Stomach (tissue), 9 donors: ENCODE measurements around the gene INTS14. TPM values are rescaled to one million over a fixed set of nuclear protein-coding genes. Genes with fewer than 3 reads are reported as not detected.

ENCODE experiments used
- DNase-seq, 2 donors: peaks; one replicate each; pipeline versions ENCODE4 v3.0.0 to v3.0.0-alpha.2; 2013 to 2019
- H3K27ac ChIP-seq, 5 donors: fragments of 200-600 bp in 4 of 5; sonication (generic) in 4 of 5; one replicate each; pipeline ENCODE4 v1.5.1; 2013 to 2019; ENCODE audit warnings: mild to moderate bottlenecking in 1 of 5, moderate library complexity in 1 of 5
- H3K27me3 ChIP-seq, 3 donors: fragments of 200-600 bp; sonication (generic); one replicate each; pipeline ENCODE4 v1.5.1; 2017 to 2019; ENCODE audit warnings: mixed run types in 1 of 3
- H3K36me3 ChIP-seq, 4 donors: fragments of 200-600 bp; sonication (generic); 1 replicate in 3 of 4; 2 replicates in 1 of 4; pipeline ENCODE4 v1.5.1; 2016 to 2019
- H3K4me1 ChIP-seq, 4 donors: fragments of 200-600 bp; sonication (generic); one replicate each; pipeline ENCODE4 v1.5.1; 2016 to 2019
- H3K4me3 ChIP-seq, 4 donors: fragments of 200-600 bp; sonication (generic) in 3 of 4; one replicate each; pipeline ENCODE4 v1.5.1; 2016 to 2019; ENCODE audit warnings: mild to moderate bottlenecking in 1 of 4
- H3K9me3 ChIP-seq, 4 donors: fragments of 200-600 bp; sonication (generic); one replicate each; pipeline ENCODE4 v1.5.1; 2016 to 2019
- CTCF ChIP-seq, 7 experiments: fragments of 450-650 bp in 4 of 7; fragments of 200-600 bp in 3 of 7; sonication (generic) in 3 of 7; IDR thresholded peaks; one replicate each; pipeline ENCODE4 v1.5.1; 2016 to 2019; ENCODE audit warnings: antibody characterized with exemption in 7 of 7, control low read depth in 2 of 7, mild to moderate bottlenecking in 1 of 7
- EP300 ChIP-seq: sonication (generic); formaldehyde crosslinking; IDR thresholded peaks from one replicate; pipeline ENCODE4 v1.6.1; 2017; ENCODE audit warnings: antibody characterized with exemption
- POLR2A ChIP-seq, 4 donors: fragments of 450-650 bp; IDR thresholded peaks; one replicate each; pipeline ENCODE4 v1.6.1; 2016; ENCODE audit warnings: antibody characterized with exemption in 4 of 4, control low read depth in 2 of 4, mild to moderate bottlenecking in 1 of 4, moderate library complexity in 1 of 4
- POLR2AphosphoS5 ChIP-seq, 3 donors: sonication (generic); formaldehyde crosslinking; IDR thresholded peaks; one replicate each; pipeline ENCODE4 v1.6.1; 2016; ENCODE audit warnings: antibody characterized with exemption in 3 of 3
- WGBS, 5 donors: extraction: QIAGEN DNeasy Blood & Tissue Kit in 3 of 5; methylation state at CpG; one replicate each; pipeline versions ENCODE4 v1.1.5 to v1.1.7; 2013 to 2018; 5-methylcytosine and 5-hydroxymethylcytosine counted together
- intact Hi-C: fragments of 100-400 bp; cut with DNase I; formaldehyde crosslinking; loops from one replicate; pipeline ENCODE4 v1.15.1; 2023; ENCODE audit warnings: low total_unique reads
- polyA plus RNA-seq, 3 donors: library from polyadenylated mRNA; stranded (reverse); fragments of 200-250 nt; gene quantifications; one replicate each; pipeline ENCODE4 v1.2.3, GENCODE V29; 2013
- total RNA-seq, 5 donors: library from RNA; depleted of rRNA; stranded (reverse); fragments of >200 nt; gene quantifications; one replicate each; pipeline versions ENCODE4 v1.1.0 to v1.2.3, GENCODE V29; 2014 to 2016
- donor health status: healthy with polysubstance abuse.
- donor health status: Bipolar disorder and iron deficiency.
- donor health status: healthy.

INTS14 gene
- total and polyA plus RNA-seq, 8 donors = 7.2 to 73.2 (median 17.7) TPM

GRCh38 chr15:65583701-65584100 lies 27.2 kb downstream of the INTS14 start:
- TF ChIP-seq EP300 = no peak
- no peak for TF ChIP-seq POLR2AphosphoS5 (IDR thresholded peaks at IDR 0.05)
- TF ChIP-seq CTCF (IDR thresholded peaks at IDR 0.05) = no peak
- no peak for TF ChIP-seq POLR2A (IDR thresholded peaks at IDR 0.05)
- Histone ChIP-seq H3K27ac (peak overlapping the region in 1 of 5 donors; percentile 38), H3K4me1 (no peaks in the 10 kb centered on the region), H3K36me3 (peaks cover 21 to 100% (median 99%) of the 10 kb centered on the region in 4 donors), H3K4me3 (no peak overlapping the region), H3K27me3 (no peaks in the 10 kb centered on the region), H3K9me3 (no peaks in the 10 kb centered on the region)
- 30 to 53% (median 48%) methylated on average over 1 of the region's 1 CpG for WGBS, 5 donors
- DNase-seq = peak in 1 of 2 donors; percentile 74
- intact Hi-C loops = no loop called here

DNA sequence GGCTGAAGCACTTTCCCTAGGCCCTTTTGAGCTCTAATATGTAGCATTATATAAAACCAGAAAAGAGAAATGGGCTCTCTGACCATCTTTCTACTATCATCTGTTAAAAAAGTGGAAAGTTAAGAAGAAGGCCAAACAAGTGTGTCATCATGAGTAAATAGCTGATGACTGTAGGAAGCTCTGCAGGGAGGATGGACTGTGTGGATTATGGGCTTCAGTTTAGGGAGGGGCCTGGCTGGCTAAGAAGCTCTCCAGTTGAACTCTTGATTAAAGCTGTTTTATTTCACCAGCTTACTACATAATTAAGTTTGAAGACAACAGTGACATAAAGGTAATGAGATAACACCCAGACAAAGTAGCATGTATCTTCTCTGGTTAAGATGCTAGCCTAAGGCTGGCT lies 30.6 kb downstream of the INTS14 start:
- Histone ChIP-seq H3K27ac (no peak overlapping the region), H3K36me3 (peaks cover 32 to 99% (median 99%) of the 10 kb centered on the region in 4 donors), H3K27me3 (no peaks in the 10 kb centered on the region), H3K4me3 (no peak overlapping the region), H3K4me1 (peaks cover 0 to 5% (median 0%) of the 10 kb centered on the region in 4 donors), H3K9me3 (no peaks in the 10 kb centered on the region)
- intact Hi-C loops = no loop called here
- no peak for DNase-seq
- TF ChIP-seq CTCF (IDR thresholded peaks at IDR 0.05) (no peak), EP300 (no peak)

DNA sequence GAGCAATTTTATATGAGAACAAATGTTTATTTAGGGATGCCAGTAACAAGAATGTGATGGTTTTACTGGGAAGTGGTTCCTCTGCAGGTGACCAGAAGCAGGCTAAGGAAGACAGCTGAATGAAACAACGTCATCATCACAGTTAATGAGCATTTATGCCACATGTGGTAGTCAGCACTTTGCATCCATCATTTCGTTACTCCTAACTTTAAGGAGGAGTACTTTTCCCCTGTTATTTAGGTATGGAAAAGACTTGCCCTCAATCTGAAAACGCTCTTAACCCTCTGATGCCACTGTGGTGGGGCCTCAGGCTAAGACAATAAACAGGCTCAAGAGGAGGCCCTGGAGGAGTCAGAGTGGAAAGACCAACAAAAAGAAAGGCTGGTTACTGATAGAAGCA lies 31.2 kb downstream of the INTS14 start:
- 80 to 91% (median 88%) methylated on average over 3 of the region's 3 CpGs for WGBS, 5 donors
- no peak for DNase-seq
- peaks cover 32 to 99% (median 97%) of the 10 kb centered on the region in 4 donors for H3K36me3 ChIP-seq
- no peaks in the 10 kb centered on the region for H3K9me3 ChIP-seq
- no peak overlapping the region for H3K27ac ChIP-seq
- intact Hi-C loops = no loop called here
- H3K4me3 ChIP-seq = no peak overlapping the region
- TF ChIP-seq POLR2AphosphoS5 (IDR thresholded peaks at IDR 0.05) = no peak
- no peak for TF ChIP-seq CTCF (IDR thresholded peaks at IDR 0.05)
- no peak for TF ChIP-seq POLR2A (IDR thresholded peaks at IDR 0.05)
- no peak for TF ChIP-seq EP300
- H3K4me1 ChIP-seq = peaks cover 0 to 5% (median 0%) of the 10 kb centered on the region in 4 donors
- no peaks in the 10 kb centered on the region for H3K27me3 ChIP-seq

GRCh38 chr15:65578904-65579728 lies 31.8 kb downstream of the INTS14 start:
- DNase-seq = no peak
- H3K27ac ChIP-seq = peak overlapping the region in 1 of 5 donors; percentile 30
- intact Hi-C loops = no loop called here
- no peak for TF ChIP-seq EP300
- TF ChIP-seq POLR2A (IDR thresholded peaks at IDR 0.05) = no peak
- no peak for TF ChIP-seq CTCF (IDR thresholded peaks at IDR 0.05)
- TF ChIP-seq POLR2AphosphoS5 (IDR thresholded peaks at IDR 0.05) = no peak
- H3K27me3 ChIP-seq = no peaks in the 10 kb centered on the region
- peaks cover 32 to 99% (median 96%) of the 10 kb centered on the region in 4 donors for H3K36me3 ChIP-seq
- H3K9me3 ChIP-seq = no peaks in the 10 kb centered on the region
- no peak overlapping the region for H3K4me3 ChIP-seq
- H3K4me1 ChIP-seq = peaks cover 0 to 5% (median 0%) of the 10 kb centered on the region in 4 donors
- WGBS, 5 donors = 74 to 84% (median 77%) methylated on average over 8 of the region's 8 CpGs
